GM19372 (cell line): ENCODE results near the gene MLLT10.
"Not testable (repeated sequence)": the region's sequence is repeated elsewhere in the genome, so short reads cannot be mapped to it uniquely, and the experiment has no call there.

Experiments
- ATAC-seq: cut with Tn5 transposase; IDR thresholded peaks from one replicate; pipeline ENCODE4 v1.9.1; 2021; ENCODE audit warnings: mild to moderate bottlenecking, low read depth, moderate library complexity; ENCODE audit not compliant: unreplicated experiment

Gene MLLT10

DNA sequence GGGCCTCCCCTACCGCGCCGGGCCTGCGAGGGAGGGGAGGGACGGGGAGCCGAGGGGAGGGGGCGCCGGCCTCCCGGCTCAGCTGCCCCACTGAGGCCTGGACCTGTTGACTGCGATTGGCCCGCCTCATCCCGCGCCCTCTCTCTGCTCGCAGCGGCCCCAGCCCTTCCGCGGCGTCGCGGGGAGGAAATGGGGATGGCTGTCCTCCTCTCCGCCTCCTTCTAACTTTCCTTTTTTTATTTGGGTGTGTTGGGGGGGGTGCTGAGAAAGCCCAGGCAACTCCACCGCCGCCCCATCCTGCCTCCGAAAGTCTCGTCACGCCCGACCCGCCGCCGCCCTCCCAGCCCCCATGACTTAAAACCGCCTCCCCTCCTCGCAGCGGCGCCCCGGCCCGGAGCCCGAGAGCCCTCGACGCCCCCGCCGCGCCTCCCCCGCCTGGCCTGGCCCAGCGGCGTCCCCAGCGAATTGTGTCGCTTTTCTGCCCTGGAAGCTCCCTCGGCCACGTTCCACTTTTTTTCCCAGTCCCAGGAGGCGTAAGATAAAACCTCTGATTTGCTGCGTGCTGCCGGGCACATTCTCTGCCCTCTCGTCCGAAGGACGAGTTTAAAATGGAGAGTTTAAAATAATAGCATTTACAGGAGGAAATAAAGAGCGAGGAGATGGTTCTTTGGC, 7.7 kb upstream of the MLLT10 start:
- peak; percentile 25 for ATAC-seq

- no peak for ATAC-seq
Measured at GRCh38 chr10:21526860-21527597, 7.0 kb upstream of the MLLT10 start.

- ATAC-seq: no peak
Measured at GRCh38 chr10:21527598-21528235, 6.3 kb upstream of the MLLT10 start.

DNA sequence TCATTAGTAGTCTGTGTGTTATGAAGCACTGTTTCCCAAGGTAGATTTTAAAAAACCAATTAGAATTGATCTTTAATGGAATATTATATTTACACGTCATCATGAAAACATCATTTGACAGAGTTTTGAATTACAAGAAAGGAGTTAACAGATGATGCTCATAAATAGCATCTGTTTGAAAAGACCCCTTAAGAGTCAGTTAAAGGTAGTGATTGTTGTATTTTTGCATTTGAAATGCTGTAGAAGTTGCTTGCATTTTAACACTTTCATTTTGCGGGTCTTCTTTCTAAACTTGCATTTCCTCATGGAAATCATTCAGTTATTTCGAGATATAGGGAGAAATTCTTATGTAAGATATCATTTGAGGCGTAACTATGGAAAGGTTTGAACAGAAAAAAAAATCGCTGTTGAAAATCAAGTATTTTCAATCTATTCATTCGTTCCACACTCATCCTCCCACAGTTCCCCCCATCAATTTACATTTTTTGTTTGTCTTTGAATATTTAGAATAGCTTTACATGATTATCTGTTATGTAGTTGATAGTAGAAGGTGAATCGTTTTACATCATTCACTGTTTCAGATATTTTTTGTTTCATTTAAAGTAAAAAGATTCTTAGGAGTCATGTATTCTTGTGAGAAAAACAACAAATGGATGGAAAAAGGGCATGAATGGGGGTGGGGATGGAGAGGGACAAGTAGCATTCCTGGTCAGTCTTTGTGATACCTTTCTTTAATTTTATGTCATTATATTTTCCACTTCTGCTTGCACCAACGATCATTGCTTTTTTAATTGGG, 5.6 kb upstream of the MLLT10 start:
- ATAC-seq: no peak

DNA sequence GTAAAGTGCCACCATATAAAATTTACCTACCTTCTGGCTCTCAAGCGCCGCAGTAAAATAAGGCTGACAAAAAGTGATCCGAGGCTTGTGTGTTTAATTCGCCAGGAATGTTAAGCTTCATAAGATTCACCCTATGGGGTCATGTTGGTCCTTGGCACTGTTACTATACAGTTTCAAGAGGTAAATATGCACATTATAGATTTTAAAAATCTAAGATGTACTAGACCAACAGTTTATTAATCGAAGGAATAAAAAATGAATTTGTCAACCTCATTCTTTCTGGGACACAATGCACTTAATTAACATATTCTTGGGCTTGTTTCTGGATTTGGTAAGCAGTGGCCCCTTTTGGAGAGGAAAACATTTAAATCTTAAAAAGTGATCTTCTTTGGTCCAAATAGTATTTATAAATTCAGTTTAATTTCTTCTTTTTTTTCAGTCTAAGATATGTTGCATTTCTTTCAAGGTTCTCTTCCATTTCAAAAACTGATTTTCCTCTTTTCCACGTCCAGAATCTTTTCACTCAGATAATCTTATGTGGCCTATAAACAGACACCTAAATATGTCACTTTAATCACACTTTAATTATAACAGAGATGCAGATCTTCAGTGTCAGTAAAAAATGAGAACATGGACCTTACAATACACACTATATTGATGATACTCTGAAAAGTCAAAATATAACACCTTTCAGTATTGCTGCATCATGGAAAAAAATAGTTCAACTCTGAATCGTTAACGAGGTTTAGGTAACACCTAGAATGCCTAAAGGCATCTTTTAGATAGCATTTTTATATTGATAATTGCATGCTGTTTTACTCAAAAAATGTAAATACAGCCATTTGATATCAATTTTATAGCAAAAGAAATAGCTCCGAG, 4.8 kb upstream of the MLLT10 start:
- no peak for ATAC-seq

GRCh38 chr10:21530168-21530567, 3.9 kb upstream of the MLLT10 start:
- ATAC-seq: no peak

- no peak for ATAC-seq
Measured at GRCh38 chr10:21530641-21531040, 3.4 kb upstream of the MLLT10 start.

GRCh38 chr10:21531164-21531563, 2.9 kb upstream of the MLLT10 start:
- ATAC-seq: no peak

- ATAC-seq: no peak
Measured at GRCh38 chr10:21532694-21533466, 1.2 kb upstream of the MLLT10 start.

DNA sequence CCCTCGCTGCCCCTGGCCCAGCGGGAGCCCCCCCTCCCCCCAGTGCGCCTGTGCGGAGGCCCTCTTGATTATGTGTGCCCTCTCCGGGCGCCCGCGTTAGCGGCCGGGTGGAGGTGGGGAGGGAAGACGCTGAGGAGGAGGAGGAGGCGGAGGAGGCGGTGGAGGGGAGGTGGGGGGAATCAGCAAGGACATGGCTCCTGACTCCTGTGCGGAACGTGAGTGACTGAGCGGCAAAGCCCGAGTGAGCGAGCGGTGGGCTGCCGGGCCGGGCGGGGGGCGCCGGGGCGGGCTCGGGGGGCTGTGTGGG, 201 bp downstream of the MLLT10 start:
- no peak for ATAC-seq

- ATAC-seq: peak; percentile 21
Measured at GRCh38 chr10:21534604-21535493, 817 bp downstream of the MLLT10 start.

DNA sequence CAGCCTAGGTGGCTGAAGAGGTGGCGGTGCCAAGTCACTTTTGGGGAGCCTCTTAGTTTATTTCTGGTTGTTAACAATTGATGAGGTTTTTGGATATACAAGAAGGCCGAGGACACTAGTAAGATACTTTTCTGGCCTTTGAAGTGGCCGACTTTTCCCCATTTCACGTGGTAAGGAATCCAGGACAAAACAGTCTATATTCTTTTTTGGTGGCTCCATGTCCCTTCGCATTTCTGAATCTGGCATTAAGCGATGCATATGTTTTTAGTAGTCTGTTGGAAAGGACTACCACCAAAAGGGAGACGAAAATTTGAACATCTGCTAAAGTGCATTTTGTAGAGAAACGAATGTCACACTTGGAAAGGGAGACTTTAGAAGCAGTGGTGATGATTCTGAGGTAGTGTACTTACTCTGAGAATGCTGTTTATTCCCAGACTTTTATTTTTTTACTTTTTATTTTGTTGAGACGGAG, 1.5 kb downstream of the MLLT10 start:
- no peak for ATAC-seq

- ATAC-seq: not testable (repeated sequence)
Measured at GRCh38 chr10:21535976-21536375, 1.9 kb downstream of the MLLT10 start.

GRCh38 chr10:21536874-21537273, 2.8 kb downstream of the MLLT10 start:
- no peak for ATAC-seq

GRCh38 chr10:21540701-21541100, 6.7 kb downstream of the MLLT10 start:
- not testable (repeated sequence) for ATAC-seq

DNA sequence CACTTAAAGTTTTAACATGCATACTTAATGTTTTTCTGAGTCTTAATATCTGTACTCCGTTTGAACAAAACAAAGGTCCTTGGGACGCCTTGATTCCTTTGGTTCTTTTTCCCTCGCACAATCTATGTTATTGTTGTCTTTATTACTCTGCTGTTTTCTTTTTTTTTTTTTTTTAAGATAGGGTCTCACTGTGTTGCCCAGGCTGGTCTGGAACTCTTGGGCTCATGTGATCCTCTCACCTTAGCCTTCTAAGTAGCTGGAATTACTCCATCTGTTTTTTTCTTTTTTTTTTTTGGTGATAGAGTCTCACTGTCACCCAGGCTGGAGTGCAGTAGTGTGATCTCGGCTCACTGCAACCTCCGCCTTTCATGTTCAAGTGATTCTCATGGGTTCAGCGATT, 13.2 kb downstream of the MLLT10 start:
- no peak for ATAC-seq

GRCh38 chr10:21552638-21553037, 18.6 kb downstream of the MLLT10 start:
- ATAC-seq: no peak

DNA sequence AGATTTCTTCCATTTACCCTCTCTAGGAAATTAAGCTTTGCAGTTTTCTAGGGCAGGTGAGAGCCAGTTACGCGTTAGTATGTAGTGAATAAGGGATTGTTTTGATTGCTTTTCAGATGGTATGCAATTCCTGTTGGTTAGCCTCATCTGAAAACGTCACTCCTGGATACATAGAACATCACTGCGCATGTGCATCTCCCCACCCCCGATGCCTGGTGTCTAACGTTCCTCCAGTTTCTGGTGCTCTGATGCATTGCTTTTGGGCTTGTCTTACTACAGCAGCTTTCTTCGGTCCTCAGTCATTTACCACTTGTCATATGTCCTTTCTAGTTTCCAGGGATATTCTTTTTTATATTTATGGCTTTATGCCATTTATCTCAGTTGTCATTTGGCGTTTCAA, 22.5 kb downstream of the MLLT10 start:
- ATAC-seq: no peak
